RWPE2 (cell line): Measurements from ENCODE around the gene LDB1.

Experiments used
- ATAC-seq: fragments of 200-7000 bp; cut with Tn5 transposase; 3 replicates; pipeline ENCODE4 v1.9.1; 2021; ENCODE audit warnings: low read depth
- DNase-seq: peaks from one replicate; pipeline ENCODE4 v3.0.0-alpha.2; 2020; ENCODE audit warnings: low spot score
- H3K27ac ChIP-seq: fragments of 450-650 bp; 2 replicates; pipeline ENCODE4 v1.5.1; 2017; ENCODE audit warnings: mild to moderate bottlenecking; ENCODE audit not compliant: poor library complexity, severe bottlenecking
- H3K27me3 ChIP-seq: fragments of 250-450 bp; sonication (Bioruptor Pico); 2 replicates; pipeline ENCODE4 v1.5.1; 2021; ENCODE audit warnings: mild to moderate bottlenecking, moderate library complexity; ENCODE audit not compliant: insufficient read depth, poor library complexity, severe bottlenecking
- H3K36me3 ChIP-seq: fragments of 250-450 bp; sonication (Bioruptor Pico); 2 replicates; pipeline ENCODE4 v1.5.1; 2020; ENCODE audit warnings: low read depth, mild to moderate bottlenecking, moderate library complexity
- H3K4me1 ChIP-seq: fragments of 250-450 bp; sonication (Bioruptor Pico); 2 replicates; pipeline ENCODE4 v1.5.1; 2021; ENCODE audit warnings: mild to moderate bottlenecking, moderate library complexity; ENCODE audit not compliant: insufficient read depth, poor library complexity, severe bottlenecking
- H3K4me3 ChIP-seq: fragments of 250-450 bp; sonication (Bioruptor Pico); 2 replicates; pipeline ENCODE4 v1.5.1; 2021; ENCODE audit warnings: mild to moderate bottlenecking, moderate library complexity; ENCODE audit not compliant: severe bottlenecking
- H3K9me3 ChIP-seq: fragments of 250-450 bp; sonication (Bioruptor Pico); 2 replicates; pipeline ENCODE4 v1.5.1; 2021; ENCODE audit warnings: mild to moderate bottlenecking, moderate library complexity; ENCODE audit not compliant: severe bottlenecking
- CTCF ChIP-seq: fragments of 450-650 bp; IDR thresholded peaks from one replicate; pipeline ENCODE4 v1.5.1; 2017; ENCODE audit warnings: mild to moderate bottlenecking, moderate library complexity; ENCODE audit not compliant: poor library complexity, severe bottlenecking

LDB1 gene

GRCh38 chr10:102159051-102159597 is 39.0 kb upstream of the LDB1 start:
- no peak for DNase-seq

GRCh38 chr10:102157224-102157623 is 37.1 kb upstream of the LDB1 start:
- Histone ChIP-seq H3K4me1 (no peaks in the 10 kb centered on the region), H3K27ac (no peak overlapping the region), H3K9me3 (no peaks in the 10 kb centered on the region), H3K27me3 (no peaks in the 10 kb centered on the region), H3K36me3 (peaks cover 91% of the 10 kb centered on the region), H3K4me3 (no peak overlapping the region)
- DNase-seq (no peak), ATAC-seq (no peak)
- TF ChIP-seq CTCF: no peak

More at GRCh38 chr10:102159051-102159597, 39.0 kb upstream of the LDB1 start:
- Histone ChIP-seq H3K36me3 (peaks cover 100% of the 10 kb centered on the region), H3K4me1 (no peaks in the 10 kb centered on the region), H3K27ac (no peak overlapping the region), H3K9me3 (no peaks in the 10 kb centered on the region), H3K4me3 (no peak overlapping the region), H3K27me3 (no peaks in the 10 kb centered on the region)
- no peak for ATAC-seq
- TF ChIP-seq CTCF: no peak

- ATAC-seq: no peak
- Histone ChIP-seq H3K36me3 (peaks cover 76% of the 10 kb centered on the region), H3K4me3 (no peak overlapping the region), H3K4me1 (peaks cover 12% of the 10 kb centered on the region), H3K27ac (no peak overlapping the region), H3K27me3 (no peaks in the 10 kb centered on the region), H3K9me3 (no peaks in the 10 kb centered on the region)
- no peak for DNase-seq
- TF ChIP-seq CTCF: no peak
Measured at GRCh38 chr10:102154466-102155116, 34.4 kb upstream of the LDB1 start.

GRCh38 chr10:102153093-102153620 is 33.0 kb upstream of the LDB1 start:
- DNase-seq: no peak
- Histone ChIP-seq H3K4me3 (peak overlapping the region; percentile 69), H3K36me3 (peaks cover 75% of the 10 kb centered on the region), H3K27ac (peak overlapping the region; percentile 91), H3K4me1 (peaks cover 12% of the 10 kb centered on the region), H3K27me3 (no peaks in the 10 kb centered on the region), H3K9me3 (no peaks in the 10 kb centered on the region)
- no peak for TF ChIP-seq CTCF
- no peak for ATAC-seq

GRCh38 chr10:102152545-102152890 is 32.4 kb upstream of the LDB1 start:
- Histone ChIP-seq H3K36me3 (peaks cover 75% of the 10 kb centered on the region), H3K9me3 (no peaks in the 10 kb centered on the region), H3K27ac (peak overlapping the region; percentile 91), H3K4me3 (peak overlapping the region; percentile 69), H3K4me1 (peaks cover 12% of the 10 kb centered on the region), H3K27me3 (no peaks in the 10 kb centered on the region)
- DNase-seq: no peak
- ATAC-seq: peak; percentile 4; the same call in 2 of the 3 replicates
- no peak for TF ChIP-seq CTCF
